GM10248 (cell line): ENCODE data around the gene SLAMF8.

Source experiments
- CTCF ChIA-PET: fragments of 300-600 bp; sonication (Branson Sonifier 250); formaldehyde crosslinking; extraction: SDS; loops from one replicate; lab custom pipeline; 2021; ENCODE audit warnings: antibody characterized with exemption; lab: Yijun Ruan, JAX
- POLR2A ChIA-PET: fragments of 350-650 bp; sonication (Branson Sonifier 250); formaldehyde crosslinking; extraction: SDS; loops from one replicate; lab custom pipeline; 2020; ENCODE audit warnings: antibody characterized with exemption; lab: Yijun Ruan, JAX
- DNase-seq: peaks from one replicate; pipeline ENCODE4 v3.0.0; 2012; ENCODE audit errors: extremely low spot score
- TF ChIP-seq, protein P1 (sequence below): IDR thresholded peaks from 2 replicates; pipeline ENCODE4 v1.5.1; 2012; ENCODE audit warnings: mild to moderate bottlenecking, low read depth; ENCODE audit errors: extremely low read depth, missing control alignments, control extremely low read depth

The SLAMF8 gene

GRCh38 chr1:159826441-159827101 is at the start of gene SLAMF8:
Gene SLAMF8 (plus strand): TSS chr1:159826873. CDS start chr1:159826899, 26 bp downstream.
- ChIA-PET POLR2A (interaction anchor here (0.6 kb wide), 1 partner anchor 98 kb away, joined by 3 read pairs; the partner anchor contains the start of gene TAGLN2), CTCF (interaction anchor here (1.0 to 2.0 kb wide), 4 partner anchors 13 to 63 kb away, joined by 3 to 7 read pairs (median 3); partner anchors contain the start of gene DUSP23)
- TF ChIP-seq, protein P1, sequence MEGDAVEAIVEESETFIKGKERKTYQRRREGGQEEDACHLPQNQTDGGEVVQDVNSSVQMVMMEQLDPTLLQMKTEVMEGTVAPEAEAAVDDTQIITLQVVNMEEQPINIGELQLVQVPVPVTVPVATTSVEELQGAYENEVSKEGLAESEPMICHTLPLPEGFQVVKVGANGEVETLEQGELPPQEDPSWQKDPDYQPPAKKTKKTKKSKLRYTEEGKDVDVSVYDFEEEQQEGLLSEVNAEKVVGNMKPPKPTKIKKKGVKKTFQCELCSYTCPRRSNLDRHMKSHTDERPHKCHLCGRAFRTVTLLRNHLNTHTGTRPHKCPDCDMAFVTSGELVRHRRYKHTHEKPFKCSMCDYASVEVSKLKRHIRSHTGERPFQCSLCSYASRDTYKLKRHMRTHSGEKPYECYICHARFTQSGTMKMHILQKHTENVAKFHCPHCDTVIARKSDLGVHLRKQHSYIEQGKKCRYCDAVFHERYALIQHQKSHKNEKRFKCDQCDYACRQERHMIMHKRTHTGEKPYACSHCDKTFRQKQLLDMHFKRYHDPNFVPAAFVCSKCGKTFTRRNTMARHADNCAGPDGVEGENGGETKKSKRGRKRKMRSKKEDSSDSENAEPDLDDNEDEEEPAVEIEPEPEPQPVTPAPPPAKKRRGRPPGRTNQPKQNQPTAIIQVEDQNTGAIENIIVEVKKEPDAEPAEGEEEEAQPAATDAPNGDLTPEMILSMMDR = no peak
- peak; percentile 55 for DNase-seq

GRCh38 chr1:159778266-159778665 is 48.4 kb upstream of the SLAMF8 start:
- POLR2A ChIA-PET = no interaction called here
- CTCF ChIA-PET = interaction anchor here (0.8 to 2.7 kb wide), 7 partner anchors 8 to 114 kb away, joined by 3 to 13 read pairs (median 4); no protein-coding TSS in a partner anchor

DNA sequence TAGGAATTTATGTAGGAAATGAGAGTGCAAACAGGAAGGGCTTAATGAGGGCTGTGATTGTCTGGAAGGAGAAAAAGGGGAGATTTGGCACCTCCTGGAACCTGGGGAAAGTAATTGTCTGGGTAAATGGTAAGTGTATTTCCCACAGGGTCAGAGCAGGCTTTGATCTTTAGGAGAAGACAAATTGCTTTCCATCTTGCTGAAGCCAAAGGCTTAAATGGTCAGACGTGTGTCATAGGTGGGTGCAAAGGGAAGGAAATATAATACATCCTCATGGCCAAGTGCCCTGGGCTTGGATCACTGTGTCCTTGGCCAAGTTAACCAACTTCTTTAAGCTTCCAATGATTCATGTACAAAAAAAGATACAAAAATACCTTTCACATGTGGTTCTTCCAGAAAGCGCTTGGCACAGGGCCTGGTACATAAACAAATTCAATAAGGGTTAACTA is 47.2 kb upstream of the SLAMF8 start:
- TF ChIP-seq, protein P1 = no peak
- ChIA-PET CTCF (no interaction called here), POLR2A (no interaction called here)
- no peak for DNase-seq

More at GRCh38 chr1:159778266-159778665, 48.4 kb upstream of the SLAMF8 start:
- TF ChIP-seq, protein P1 = no peak
- DNase-seq = no peak

DNA sequence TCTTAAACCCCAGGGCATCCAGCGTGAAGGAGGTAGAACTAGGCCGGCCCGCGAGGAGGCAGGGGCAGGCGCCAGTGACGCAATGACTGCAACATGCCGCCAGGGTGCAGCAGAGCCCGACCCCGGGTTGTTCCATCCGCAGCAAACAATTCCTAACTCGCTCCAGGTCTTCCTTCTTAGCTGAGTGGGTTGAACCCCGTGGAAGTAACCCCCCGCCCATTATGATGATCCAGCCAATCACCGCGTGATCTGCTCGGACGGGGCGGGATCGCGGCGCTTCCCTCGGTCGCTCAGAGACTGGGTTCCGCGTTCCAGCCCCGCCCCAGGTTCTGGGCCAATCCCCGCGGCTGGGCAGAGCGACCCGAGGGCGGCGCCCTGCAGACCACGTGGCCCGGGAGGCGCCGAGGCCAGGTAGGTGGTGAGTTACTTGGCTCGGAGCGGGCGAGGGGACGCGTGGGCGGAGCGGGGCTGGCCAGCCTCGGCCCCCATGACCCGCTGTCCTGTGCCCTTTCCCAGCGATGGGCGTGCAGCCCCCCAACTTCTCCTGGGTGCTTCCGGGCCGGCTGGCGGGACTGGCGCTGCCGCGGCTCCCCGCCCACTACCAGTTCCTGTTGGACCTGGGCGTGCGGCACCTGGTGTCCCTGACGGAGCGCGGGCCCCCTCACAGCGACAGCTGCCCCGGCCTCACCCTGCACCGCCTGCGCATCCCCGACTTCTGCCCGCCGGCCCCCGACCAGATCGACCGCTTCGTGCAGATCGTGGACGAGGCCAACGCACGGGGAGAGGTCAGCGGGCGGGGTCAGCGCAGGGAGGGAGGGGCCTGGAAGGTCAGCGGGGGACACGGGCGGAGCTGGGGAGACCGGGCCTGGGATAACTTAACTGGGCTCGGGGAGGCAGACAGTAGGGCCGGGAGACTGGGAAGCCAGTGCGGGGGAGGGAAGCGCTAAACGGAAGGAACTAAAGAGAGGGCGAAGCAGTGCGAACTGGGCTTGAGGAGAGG is 45.8 kb upstream of the SLAMF8 start, which contains the start of gene DUSP23:
DUSP23 (plus strand) TSS at position 380 of the 1,000 bp plus-strand sequence; CDS start at position 519, 139 bp downstream.
- DNase-seq = peak; percentile 97
- ChIA-PET POLR2A (no interaction called here), CTCF (interaction anchor here (0.6 to 4.0 kb wide), 11 partner anchors 9 to 647 kb away, joined by 3 to 20 read pairs (median 5); partner anchors contain the start of gene FCRL6)

GRCh38 chr1:159781992-159782391 is 44.7 kb upstream of the SLAMF8 start:
- DNase-seq = no peak
- ChIA-PET POLR2A (no interaction called here), CTCF (interaction anchor here (1.2 to 4.0 kb wide), 7 partner anchors 8 to 225 kb away, joined by 3 to 20 read pairs (median 6); partner anchors contain the start of genes FCRL6 and IGSF9)
- TF ChIP-seq, protein P1 = no peak

More for the DNA sequence above, 45.8 kb upstream of the SLAMF8 start, which contains the start of gene DUSP23:
- TF ChIP-seq, protein P1 = peak; percentile 68
